WTC11 (cell line): ENCODE data around the gene TSGA10. TPM values are rescaled to one million over a fixed set of nuclear protein-coding genes. Genes with fewer than 3 reads are reported as not detected.

ENCODE experiments used
- AFF4 ChIP-seq: sonication (generic); formaldehyde crosslinking; IDR thresholded peaks from 2 replicates; pipeline ENCODE4 v1.8.1; 2023; ENCODE audit warnings: mild to moderate bottlenecking, missing genetic modification reagents, borderline replicate concordance
- ATF1 ChIP-seq: sonication (generic); formaldehyde crosslinking; IDR thresholded peaks from 2 replicates; pipeline ENCODE4 v1.8.1; 2023; ENCODE audit warnings: mild to moderate bottlenecking, moderate library complexity, missing genetic modification reagents
- ATF2 ChIP-seq: sonication (generic); formaldehyde crosslinking; IDR thresholded peaks from 2 replicates; pipeline ENCODE4 v1.8.1; 2022; ENCODE audit warnings: low read depth, missing genetic modification reagents, borderline replicate concordance
- FOXP1 ChIP-seq: sonication (generic); formaldehyde crosslinking; IDR thresholded peaks from 2 replicates; pipeline ENCODE4 v1.8.0; 2022; ENCODE audit warnings: missing genetic modification reagents, mild to moderate bottlenecking, moderate library complexity, borderline replicate concordance
- GABPB1 ChIP-seq: sonication (generic); formaldehyde crosslinking; IDR thresholded peaks from 2 replicates; pipeline ENCODE4 v1.8.1; 2023; ENCODE audit warnings: mild to moderate bottlenecking, missing genetic modification reagents
- HMGA2 ChIP-seq: fragments of 250-450 bp; sonication (Bioruptor Pico); IDR thresholded peaks from 2 replicates; pipeline ENCODE4 v1.4.0; 2021; ENCODE audit warnings: mild to moderate bottlenecking, moderate library complexity
- JAZF1 ChIP-seq: fragments of 250-450 bp; sonication (Bioruptor Pico); IDR thresholded peaks from 2 replicates; pipeline ENCODE4 v1.9.0; 2021; ENCODE audit warnings: moderate library complexity, mild to moderate bottlenecking, inconsistent platforms
- MXD4 ChIP-seq: fragments of 250-450 bp; sonication (Bioruptor Pico); IDR thresholded peaks from 2 replicates; pipeline ENCODE4 v1.8.0; 2021; ENCODE audit warnings: mild to moderate bottlenecking, moderate library complexity, borderline replicate concordance
- NFATC4 ChIP-seq: fragments of 250-450 bp; sonication (Bioruptor Pico); IDR thresholded peaks from 2 replicates; pipeline ENCODE4 v1.9.0; 2021; ENCODE audit warnings: mild to moderate bottlenecking
- OVOL2 ChIP-seq: fragments of 250-450 bp; sonication (Bioruptor Pico); IDR thresholded peaks from 2 replicates; pipeline ENCODE4 v1.9.0; 2021; ENCODE audit warnings: mild to moderate bottlenecking, borderline replicate concordance
- PRRX2 ChIP-seq: fragments of 250-450 bp; sonication (Bioruptor Pico); IDR thresholded peaks from 2 replicates; pipeline ENCODE4 v1.8.0; 2021; ENCODE audit warnings: mild to moderate bottlenecking
- SMAD3 ChIP-seq: sonication (generic); formaldehyde crosslinking; IDR thresholded peaks from 2 replicates; pipeline ENCODE4 v1.8.0; 2022; ENCODE audit warnings: missing genetic modification reagents, mild to moderate bottlenecking, borderline replicate concordance
- SMAD4 ChIP-seq: sonication (generic); formaldehyde crosslinking; IDR thresholded peaks from 2 replicates; pipeline ENCODE4 v1.8.0; 2022; ENCODE audit warnings: mild to moderate bottlenecking, missing genetic modification reagents
- SP1 ChIP-seq: sonication (generic); formaldehyde crosslinking; conservative IDR thresholded peaks from 2 replicates; pipeline ENCODE4 v1.8.1; 2022; ENCODE audit warnings: missing genetic modification reagents
- TEAD4 ChIP-seq: sonication (generic); formaldehyde crosslinking; IDR thresholded peaks from 2 replicates; pipeline ENCODE4 v1.8.0; 2022; ENCODE audit warnings: mild to moderate bottlenecking, missing genetic modification reagents
- ZBTB21 ChIP-seq: sonication (generic); formaldehyde crosslinking; IDR thresholded peaks from 2 replicates; pipeline ENCODE4 v1.8.1; 2023; ENCODE audit warnings: mild to moderate bottlenecking, missing genetic modification reagents, borderline replicate concordance
- ZBTB43 ChIP-seq: sonication (generic); formaldehyde crosslinking; IDR thresholded peaks from 2 replicates; pipeline ENCODE4 v1.8.1; 2023; ENCODE audit warnings: mild to moderate bottlenecking, missing genetic modification reagents
- ZNF232 ChIP-seq: sonication (generic); formaldehyde crosslinking; IDR thresholded peaks from 2 replicates; pipeline ENCODE4 v1.8.0; 2022; ENCODE audit warnings: mild to moderate bottlenecking, missing genetic modification reagents
- ZNF396 ChIP-seq: fragments of 250-450 bp; sonication (Bioruptor Pico); IDR thresholded peaks from 2 replicates; pipeline ENCODE4 v1.8.0; 2021; ENCODE audit warnings: mild to moderate bottlenecking, moderate library complexity, borderline replicate concordance
- ZNF532 ChIP-seq: fragments of 250-450 bp; sonication (Bioruptor Pico); IDR thresholded peaks from 2 replicates; pipeline ENCODE4 v1.9.0; 2021; ENCODE audit warnings: mild to moderate bottlenecking, borderline replicate concordance
- total RNA-seq: library from RNA; stranded (reverse); gene quantifications from 3 replicates; pipeline ENCODE4 v1.2.3, GENCODE V29; 2021
- TF ChIP-seq, protein P1 (sequence below): sonication (generic); formaldehyde crosslinking; IDR thresholded peaks from 2 replicates; pipeline ENCODE4 v1.8.1; 2022; ENCODE audit warnings: missing genetic modification reagents, borderline replicate concordance
- TF ChIP-seq, protein P2 (sequence below): sonication (generic); formaldehyde crosslinking; IDR thresholded peaks from 2 replicates; pipeline ENCODE4 v1.8.0; 2023; ENCODE audit warnings: missing genetic modification reagents
- TF ChIP-seq, protein P3 (sequence below): sonication (generic); formaldehyde crosslinking; IDR thresholded peaks from 2 replicates; pipeline ENCODE4 v1.8.1; 2023; ENCODE audit warnings: mild to moderate bottlenecking, missing genetic modification reagents

Gene TSGA10
- total RNA-seq, 1 experiment from 2014 or later: 9.1 TPM

GRCh38 chr2:99154643-99155536 is at the start of gene TSGA10, which contains the start of gene LIPT1 (continued):
- TF ChIP-seq AFF4 (no peak), ZNF532 (CRISPR knock-in tag) (no peak), ZNF232 (CRISPR knock-in tag) (peak; percentile 92), NFATC4 (CRISPR knock-in tag) (no peak), SMAD3 (CRISPR knock-in tag) (peak; percentile 60), SP1 (CRISPR knock-in tag) (peak; percentile 96), ZBTB21 (CRISPR knock-in tag) (peak; percentile 96), TEAD4 (CRISPR knock-in tag) (no peak), ATF2 (no peak; the same call in 1 of the 2 replicates), OVOL2 (CRISPR knock-in tag) (no peak), HMGA2 (CRISPR knock-in tag) (no peak), SMAD4 (no peak), ATF1 (CRISPR knock-in tag) (no peak), GABPB1 (peak; percentile 90), FOXP1 (CRISPR knock-in tag) (peak; percentile 94), MXD4 (no peak), PRRX2 (CRISPR knock-in tag) (no peak), ZBTB43 (peak; percentile 94), JAZF1 (CRISPR knock-in tag) (no peak), ZNF396 (no peak)
- TF ChIP-seq, protein P1, sequence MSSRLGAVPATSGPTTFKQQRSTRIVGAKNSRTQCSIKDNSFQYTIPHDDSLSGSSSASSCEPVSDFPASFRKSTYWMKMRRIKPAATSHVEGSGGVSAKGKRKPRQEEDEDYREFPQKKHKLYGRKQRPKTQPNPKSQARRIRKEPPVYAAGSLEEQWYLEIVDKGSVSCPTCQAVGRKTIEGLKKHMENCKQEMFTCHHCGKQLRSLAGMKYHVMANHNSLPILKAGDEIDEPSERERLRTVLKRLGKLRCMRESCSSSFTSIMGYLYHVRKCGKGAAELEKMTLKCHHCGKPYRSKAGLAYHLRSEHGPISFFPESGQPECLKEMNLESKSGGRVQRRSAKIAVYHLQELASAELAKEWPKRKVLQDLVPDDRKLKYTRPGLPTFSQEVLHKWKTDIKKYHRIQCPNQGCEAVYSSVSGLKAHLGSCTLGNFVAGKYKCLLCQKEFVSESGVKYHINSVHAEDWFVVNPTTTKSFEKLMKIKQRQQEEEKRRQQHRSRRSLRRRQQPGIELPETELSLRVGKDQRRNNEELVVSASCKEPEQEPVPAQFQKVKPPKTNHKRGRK: no peak
- TF ChIP-seq, protein P2, sequence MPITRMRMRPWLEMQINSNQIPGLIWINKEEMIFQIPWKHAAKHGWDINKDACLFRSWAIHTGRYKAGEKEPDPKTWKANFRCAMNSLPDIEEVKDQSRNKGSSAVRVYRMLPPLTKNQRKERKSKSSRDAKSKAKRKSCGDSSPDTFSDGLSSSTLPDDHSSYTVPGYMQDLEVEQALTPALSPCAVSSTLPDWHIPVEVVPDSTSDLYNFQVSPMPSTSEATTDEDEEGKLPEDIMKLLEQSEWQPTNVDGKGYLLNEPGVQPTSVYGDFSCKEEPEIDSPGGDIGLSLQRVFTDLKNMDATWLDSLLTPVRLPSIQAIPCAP (CRISPR knock-in tag): peak; percentile 93
- TF ChIP-seq, protein P3, sequence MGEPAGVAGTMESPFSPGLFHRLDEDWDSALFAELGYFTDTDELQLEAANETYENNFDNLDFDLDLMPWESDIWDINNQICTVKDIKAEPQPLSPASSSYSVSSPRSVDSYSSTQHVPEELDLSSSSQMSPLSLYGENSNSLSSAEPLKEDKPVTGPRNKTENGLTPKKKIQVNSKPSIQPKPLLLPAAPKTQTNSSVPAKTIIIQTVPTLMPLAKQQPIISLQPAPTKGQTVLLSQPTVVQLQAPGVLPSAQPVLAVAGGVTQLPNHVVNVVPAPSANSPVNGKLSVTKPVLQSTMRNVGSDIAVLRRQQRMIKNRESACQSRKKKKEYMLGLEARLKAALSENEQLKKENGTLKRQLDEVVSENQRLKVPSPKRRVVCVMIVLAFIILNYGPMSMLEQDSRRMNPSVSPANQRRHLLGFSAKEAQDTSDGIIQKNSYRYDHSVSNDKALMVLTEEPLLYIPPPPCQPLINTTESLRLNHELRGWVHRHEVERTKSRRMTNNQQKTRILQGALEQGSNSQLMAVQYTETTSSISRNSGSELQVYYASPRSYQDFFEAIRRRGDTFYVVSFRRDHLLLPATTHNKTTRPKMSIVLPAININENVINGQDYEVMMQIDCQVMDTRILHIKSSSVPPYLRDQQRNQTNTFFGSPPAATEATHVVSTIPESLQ (CRISPR knock-in tag): no peak; the same call in 1 of the 2 replicates
